Activated CD8-positive, alpha-beta memory T cell treated with anti-CD3 and anti-CD28 coated beads, Interleukin-2, amount 50 U/mL, for 1 hour (primary cell): ENCODE results near the gene EMILIN1.
A peak's percentile ranks its signal among the peaks of the same experiment; 100 is the strongest.
"Not testable (repeated sequence)": the region's sequence is repeated elsewhere in the genome, so short reads cannot be mapped to it uniquely, and the experiment has no call there.

Source experiments
- DNase-seq: peaks from one replicate; pipeline ENCODE4 v3.0.0-alpha.2; 2020; ENCODE audit errors: extremely low read depth

The EMILIN1 gene

DNA sequence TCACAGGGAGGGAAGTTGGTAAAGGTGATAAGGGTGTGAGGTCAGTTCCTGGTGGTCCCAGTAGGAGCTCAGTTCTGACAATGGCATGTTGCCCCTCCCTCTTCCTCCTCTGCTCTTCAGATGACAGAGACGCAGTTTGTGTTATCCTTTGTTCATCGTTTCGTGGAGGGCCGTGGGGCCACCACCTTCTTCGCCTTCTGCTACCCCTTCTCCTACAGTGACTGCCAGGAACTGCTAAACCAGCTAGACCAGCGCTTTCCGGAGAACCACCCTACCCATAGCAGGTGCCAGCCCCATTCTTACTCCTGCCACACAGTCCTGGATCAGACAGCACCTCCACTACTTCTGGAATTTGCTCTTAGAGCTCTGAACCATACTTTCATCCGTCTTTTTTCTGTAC, 24.6 kb upstream of the EMILIN1 start:
- DNase-seq = no peak

DNA sequence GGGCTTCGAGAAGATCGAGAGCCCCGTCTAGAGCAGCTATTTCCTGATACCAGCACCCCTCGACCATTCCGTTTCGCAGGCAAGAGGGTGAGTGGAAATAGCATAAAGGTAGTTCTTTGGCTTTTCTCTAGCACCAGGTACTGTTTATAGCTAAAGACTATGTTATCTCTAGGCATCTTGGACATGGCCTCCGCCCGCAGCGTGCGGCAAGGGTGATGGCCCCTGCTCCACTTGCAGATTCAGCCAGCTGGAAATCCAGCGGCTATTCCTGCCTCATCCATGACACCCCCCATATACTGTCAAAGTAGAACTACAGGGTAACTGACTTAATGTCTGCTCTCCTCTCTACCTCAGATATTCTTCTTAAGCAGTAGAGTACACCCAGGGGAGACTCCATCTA, 23.7 kb upstream of the EMILIN1 start:
- DNase-seq = no peak

DNA sequence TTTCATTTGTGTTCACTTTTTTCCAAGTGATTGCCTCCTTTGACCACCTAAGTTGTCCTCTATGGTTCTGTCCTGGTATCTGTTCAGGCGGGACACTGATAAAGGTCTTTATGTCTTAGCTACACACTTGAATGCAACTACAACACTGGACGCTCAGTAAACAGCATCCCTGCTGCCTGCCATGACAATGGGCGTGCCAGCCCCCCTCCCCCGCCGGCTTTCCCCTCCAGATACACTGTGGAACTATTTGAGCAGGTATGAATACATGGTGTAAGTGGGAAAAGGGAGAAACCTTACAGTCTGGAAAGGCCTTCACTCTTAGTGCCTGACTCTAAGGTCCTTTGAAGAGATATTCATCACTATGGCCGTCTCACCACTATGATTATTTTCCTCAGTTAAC, 21.2 kb upstream of the EMILIN1 start:
- DNase-seq = no peak

DNA sequence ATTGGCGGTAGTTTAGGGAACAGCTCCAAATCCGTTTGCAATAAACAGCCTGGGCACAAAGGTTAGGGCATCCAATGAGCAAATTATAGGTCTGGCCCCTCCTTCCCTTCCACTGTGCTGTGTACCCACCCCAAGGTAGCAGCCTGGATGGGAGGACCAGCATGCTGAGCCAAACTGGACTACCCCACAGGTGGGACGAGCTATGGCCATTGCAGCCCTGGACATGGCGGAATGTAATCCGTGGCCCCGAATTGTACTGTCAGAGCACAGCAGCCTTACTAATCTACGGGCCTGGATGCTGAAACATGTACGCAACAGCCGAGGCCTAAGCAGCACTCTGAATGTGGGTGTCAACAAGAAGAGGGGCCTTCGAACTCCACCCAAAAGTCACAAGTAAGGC, 20.2 kb upstream of the EMILIN1 start:
- DNase-seq = no peak

DNA sequence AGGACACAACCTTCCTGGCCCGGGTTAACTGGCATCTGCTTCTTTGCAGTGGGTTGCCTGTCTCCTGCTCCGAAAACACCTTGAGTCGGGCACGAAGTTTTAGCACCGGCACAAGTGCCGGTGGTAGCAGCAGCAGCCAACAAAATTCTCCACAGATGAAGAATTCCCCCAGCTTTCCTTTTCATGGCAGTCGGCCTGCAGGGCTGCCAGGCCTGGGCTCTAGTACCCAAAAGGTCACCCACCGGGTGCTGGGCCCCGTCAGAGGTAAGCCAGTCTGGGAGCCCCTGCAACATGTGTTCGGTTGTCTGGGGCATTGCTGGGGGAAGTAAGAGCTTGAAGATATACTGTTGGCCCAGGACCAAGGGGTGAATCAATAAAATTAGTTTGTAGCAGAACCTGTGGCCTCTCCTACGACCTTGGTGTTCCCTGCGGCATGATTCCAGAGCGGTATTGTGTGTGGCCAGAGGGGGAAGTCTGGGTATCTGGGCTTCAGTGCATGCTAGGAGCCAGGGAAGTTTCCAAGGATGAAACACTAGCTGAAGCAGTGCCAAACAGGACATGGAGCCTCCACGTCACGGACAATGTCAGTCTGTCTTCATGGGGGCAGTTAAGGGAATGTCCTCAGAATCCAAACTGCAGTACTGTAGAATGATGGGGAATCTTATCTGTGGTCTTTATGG, 19.1 kb upstream of the EMILIN1 start:
- no peak for DNase-seq

DNA sequence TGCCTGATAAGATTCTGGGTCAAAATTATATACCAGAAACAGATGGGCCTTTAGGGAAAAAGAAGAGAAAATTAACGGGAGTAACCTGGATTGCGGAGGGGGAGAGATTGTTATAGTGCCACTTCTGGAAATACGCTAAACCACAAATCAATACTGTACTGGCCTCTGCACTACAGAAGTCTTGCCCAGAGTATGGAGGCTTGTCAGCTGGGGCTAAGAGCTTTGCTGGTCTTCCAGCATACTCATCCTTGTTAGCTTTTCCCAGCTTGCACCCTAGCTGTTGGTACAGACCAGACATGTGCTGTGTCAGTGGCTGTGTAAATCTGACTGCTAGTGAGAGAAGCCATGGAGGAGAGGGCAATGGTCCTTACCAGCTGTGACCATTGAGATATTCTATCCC, 18.1 kb upstream of the EMILIN1 start:
- no peak for DNase-seq

DNA sequence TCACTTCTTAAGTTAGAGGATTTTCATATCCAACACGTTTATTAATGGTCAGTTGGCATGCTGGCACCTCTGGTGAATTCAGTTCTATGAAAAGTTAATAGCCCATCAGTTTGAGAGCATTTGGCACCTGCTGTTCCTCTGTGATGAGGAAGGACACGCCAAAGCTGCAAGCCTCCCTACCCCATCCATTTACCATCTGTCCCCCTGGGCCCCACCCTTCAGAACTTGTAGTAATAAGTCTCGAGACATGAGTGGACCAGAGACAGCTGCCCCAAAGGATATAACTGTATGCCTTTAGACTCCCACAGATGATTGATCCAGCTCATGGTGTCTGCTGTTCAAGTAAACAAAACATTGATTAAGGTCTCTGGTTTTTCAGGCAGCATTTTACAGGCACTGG, 13.3 kb upstream of the EMILIN1 start:
- no peak for DNase-seq

DNA sequence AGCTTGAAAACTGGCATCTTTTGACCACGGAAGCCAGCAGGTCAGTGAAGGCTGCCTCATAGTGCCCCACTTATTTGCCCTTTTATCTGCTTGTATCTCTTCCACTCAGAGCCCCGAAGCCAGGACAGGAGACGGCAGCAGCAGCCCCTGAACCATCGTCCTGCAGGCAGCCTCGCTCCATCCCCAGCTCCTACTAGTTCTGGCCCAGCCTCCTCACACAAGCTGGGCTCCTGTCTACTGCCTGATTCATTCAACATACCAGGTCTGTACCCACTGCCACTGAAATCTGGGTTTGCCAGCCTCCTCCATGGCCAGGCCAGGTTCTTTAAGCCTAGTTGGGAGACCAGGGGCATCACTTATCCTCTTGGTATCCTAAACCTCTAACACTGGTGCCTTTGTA, 11.0 kb upstream of the EMILIN1 start:
- DNase-seq = no peak

DNA sequence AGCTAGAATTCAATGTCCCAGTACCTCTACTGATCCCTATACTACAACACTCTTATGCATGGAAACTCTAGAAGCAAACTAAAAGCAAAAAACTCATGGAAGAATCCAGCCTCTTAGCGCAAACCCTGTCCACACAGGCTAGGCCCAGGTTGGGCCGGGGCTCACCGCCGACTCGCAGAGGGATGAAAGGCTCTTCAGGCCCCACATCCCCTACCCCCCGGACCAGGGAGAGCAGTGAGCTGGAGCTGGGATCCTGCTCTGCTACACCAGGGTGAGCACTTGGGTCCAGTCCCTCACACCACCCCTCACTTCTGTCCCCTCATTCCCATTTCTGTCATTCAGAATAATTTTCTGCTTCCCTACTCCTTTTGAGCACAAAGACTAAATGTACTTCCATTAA, 9.0 kb upstream of the EMILIN1 start:
- no peak for DNase-seq

DNA sequence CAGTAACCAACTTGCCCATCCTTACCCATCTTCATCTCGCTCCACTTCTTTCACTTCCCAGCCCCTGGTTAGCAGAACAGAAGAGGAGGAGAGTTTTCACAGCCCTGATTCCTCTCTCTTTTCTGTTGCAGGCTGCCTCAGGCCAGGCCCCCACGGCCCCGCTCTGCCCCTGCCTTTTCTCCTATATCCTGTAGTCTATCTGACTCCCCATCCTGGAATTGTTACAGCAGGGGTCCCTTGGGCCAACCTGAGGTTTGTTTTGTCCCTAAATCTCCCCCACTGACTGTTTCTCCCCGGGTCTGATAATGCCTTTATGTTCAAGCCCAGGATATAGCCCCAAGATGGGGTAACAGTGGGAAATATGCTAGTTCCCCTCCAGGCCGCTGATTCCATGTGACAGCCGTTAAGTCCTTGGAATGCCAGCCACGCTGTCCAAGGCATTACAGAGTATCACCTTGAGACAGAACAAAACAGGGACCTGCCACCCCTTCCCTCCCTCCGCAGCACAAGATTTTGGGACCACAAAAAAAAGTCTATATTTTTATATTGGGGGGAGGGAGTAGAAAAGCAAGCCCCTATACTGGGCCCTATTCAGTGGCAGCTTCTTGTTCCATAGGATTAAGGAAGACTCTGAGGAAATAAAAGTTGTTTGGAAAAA, 8.3 kb upstream of the EMILIN1 start:
- DNase-seq = no peak

DNA sequence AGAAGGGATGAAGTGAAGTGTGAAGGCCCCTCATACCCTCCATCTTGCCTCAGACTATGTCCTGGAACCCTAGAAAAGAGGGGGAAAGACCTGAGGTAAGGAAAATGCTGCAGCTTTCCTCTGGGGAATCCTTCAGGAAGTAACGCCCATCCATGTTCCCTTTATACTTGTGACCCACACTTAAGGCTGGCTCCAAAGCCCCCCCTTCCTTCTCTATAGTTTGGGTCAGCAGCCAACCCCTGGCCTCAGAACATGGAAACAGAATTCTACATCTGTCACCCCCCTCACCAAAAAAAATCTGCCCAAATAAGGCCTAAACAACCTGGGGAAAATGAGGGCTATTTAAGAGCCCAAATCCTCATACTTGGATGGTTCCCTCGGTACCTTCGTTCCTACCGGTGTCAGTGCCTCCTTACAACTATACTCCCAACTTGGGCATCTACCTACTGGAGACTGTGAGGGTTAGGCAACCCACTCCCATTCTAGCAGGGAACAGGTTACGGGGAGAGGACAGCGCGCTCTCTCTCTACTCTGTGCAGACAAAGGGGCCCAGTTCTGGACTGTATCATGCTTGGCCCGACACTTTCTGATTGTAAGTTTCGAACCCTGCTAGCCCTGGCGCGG, 7.7 kb upstream of the EMILIN1 start:
- no peak for DNase-seq

DNA sequence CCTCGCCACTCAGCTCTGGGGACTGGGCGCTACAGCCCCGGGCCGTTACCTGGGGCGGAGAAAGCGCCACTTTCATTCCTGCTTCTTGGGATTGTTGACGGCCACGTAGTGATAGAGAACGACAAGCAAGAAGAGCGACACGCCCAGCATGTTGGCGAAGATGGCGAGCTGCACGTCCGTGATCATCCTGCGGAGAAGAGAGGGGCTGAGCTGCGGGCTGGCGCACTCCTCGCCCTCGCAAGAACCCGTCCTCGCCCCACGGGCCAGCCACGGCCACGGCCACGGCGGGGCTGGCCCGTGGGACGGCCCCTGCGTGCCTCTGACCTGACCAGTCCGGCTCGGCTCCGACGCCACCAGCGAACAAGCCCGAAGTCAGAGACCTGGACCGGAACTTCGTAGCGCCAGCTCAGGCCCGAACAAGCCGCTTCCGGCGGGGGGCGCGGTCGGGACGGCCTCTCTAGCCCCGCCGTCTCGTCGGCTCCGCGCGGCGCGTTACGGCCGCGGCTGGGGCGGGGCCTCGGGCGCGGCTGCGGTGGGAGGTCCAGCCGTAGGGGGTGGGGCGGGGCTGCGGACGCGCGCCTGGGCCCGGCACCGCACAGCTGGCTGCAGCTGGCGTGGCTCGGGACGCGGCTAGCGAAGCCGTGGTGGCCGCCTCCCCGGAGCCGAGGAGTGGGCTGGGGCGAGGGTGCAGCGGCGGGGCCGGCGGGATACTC, 7.0 kb upstream of the EMILIN1 start, which contains the start of gene OST4:
Gene OST4 (minus strand): TSS at position 378 of the 713 bp plus-strand sequence.
- peak; percentile 63 for DNase-seq

DNA sequence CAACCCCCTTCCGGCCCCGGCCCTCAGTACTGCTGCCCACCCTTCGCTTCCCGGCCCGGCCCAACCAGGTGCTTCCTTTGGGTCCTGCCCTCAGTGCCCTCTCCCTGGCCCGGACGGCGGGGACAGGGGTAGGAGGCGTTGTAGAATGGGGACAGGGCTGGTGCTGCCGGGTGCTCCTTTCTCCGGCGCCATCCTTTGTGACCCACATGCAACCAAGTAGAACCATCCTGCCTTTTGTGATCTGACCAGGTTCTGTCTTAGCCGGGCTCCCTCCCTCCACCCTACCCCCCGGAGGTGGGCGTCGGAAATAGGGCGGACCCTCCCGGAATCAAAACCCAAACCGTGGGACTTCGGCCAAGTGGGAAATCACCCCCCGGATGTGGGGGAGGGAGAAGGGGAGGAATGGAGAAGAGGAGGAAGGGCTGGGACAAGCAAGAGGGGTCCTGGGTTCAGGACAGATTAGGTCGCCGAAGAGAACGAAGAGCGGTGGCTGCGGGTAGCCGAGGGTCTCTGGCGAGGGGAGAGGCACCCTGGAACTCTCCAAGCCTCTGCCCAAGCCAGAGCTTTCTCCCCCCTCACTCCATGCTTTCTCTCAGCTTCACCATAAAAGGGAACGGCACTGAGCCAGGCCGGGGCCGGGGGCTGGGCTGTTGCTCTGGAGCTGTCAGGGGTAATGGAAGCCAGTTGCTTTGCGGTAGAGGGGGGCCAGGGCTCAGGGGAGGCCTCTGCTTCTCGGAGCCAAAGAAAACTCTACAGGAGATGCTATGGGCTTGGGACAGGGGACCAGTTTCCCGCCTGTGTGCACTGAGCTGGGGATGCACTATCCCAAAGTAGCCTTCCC, 6.2 kb upstream of the EMILIN1 start:
- no peak for DNase-seq

DNA sequence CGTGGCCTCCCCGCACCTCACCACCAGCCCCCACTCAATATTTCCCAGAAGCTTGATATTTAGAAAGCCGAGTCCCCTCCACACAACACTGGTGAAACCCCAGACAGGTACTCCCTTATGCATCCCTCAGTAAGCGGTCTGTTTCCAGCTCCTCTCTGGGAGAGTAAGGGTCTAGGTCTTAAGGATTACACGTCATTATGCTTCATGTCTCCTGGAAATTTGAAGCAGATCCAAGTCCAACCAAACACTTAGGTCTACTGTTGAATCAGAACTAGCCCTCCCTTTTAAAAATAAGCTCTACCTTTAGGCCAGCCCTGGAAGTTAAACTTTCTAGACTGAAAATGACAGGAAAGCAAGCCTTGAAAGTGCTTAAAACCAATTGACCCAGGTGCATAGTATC, 5.5 kb upstream of the EMILIN1 start:
- no peak for DNase-seq

DNA sequence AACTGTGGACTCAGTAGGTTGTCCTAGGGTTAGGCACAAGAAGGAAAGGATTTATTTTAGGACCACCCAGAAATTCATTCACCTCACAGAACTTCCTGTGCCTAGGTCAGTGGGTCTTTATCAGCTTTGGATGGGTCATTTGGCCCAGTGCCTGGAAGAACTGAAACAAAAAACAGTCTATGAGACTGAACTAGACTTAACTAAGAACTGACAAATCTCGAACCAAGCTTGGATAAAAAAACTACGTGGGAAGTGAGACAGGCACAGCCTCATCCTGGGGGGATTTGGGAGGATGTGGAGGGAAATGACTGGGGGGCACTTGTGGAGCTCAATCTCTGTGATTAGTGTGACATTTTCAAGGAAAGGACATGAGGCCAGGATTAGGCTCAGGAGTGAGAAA, 4.6 kb upstream of the EMILIN1 start:
- no peak for DNase-seq

DNA sequence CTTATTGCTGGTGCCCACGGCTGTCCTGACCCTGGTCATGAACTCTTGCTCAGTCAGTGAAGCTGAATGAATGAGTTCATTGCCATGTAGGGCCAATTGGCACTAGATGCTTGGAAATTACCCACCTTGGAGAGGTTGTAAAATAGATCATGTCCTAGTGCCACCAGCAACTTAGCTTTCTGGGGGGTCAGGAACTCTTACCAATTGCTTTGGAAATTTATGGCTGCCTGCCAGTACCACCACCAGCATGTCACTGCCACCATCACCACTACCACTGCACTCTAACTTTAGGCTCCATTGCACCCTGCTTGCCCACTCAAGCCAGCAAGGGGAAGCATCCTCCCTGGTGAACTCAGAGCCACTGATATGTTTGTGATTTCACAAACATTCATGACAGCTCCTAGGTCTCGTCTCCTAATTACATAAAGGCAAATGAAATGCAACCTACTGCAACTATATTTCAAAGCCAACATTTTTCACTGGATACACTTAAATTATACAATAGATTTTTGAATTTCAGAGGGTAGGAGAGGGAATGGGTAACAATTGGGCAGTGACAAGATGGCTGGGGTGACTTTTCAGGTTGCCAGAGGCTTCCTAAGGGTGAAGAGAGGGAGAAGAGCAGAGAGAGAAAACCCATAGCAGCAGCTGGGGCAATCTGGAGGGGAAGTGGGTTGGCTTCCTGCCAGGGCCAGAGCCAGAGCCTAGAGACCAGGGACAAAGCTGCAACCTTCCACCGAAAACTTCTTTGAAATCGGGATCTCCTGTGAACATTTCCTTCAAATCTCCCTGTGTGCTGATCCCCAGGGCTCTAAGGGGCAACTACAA, 3.5 kb upstream of the EMILIN1 start:
- peak; percentile 19 for DNase-seq

DNA sequence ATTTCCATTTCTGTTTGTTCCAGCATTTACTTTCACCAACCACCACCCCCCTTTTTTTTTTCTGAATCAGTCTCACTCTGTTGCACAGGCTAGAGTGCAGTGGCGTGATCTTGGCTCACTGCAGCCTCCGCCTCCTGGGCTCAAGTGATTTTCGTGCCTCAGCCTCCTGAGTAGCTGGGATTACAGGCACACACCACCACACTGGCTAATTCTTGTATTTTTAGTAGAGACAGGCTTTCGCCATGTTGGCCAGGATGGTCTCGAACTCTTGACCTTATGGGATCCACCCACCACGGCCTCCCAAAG, 2.9 kb upstream of the EMILIN1 start:
- not testable (repeated sequence) for DNase-seq

DNA sequence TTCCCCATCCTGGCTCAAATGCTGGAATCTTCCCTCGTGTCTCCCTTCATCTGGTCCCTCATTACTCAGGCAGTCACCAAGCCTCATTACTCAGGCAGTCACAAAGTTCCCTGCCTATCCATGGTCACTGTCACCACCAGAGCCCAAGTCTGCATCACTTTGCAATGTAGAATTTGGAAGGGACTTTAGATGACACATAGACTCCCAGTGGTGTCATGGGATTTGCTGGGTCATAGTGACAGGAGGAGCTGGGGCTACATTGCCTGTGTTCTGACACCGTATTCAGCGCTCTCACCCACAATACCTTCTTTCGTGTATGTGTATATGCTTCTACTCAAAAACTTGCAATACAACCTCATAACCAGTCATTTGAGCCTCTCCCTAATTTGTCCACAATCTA, 2.1 kb upstream of the EMILIN1 start:
- no peak for DNase-seq

DNA sequence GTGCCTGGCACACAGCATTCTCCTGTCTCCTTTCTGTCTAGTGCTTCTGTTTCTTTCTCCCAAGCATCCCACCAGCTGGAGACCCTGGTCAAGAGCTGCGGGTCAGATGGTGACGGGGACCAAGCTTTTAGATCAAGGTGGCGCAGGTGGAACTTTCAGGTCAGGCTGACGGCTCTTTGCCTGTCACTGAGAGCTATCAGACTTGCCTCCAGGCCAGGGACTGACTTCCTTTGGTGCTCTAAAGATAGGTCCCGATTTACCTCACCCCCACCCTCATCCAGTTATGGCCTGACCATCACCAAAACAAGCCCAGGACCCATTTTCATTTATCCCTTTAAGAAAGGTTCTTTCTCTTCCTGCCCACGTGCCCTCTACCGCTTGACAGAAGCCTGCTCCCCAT, 1.2 kb upstream of the EMILIN1 start:
- DNase-seq = no peak

DNA sequence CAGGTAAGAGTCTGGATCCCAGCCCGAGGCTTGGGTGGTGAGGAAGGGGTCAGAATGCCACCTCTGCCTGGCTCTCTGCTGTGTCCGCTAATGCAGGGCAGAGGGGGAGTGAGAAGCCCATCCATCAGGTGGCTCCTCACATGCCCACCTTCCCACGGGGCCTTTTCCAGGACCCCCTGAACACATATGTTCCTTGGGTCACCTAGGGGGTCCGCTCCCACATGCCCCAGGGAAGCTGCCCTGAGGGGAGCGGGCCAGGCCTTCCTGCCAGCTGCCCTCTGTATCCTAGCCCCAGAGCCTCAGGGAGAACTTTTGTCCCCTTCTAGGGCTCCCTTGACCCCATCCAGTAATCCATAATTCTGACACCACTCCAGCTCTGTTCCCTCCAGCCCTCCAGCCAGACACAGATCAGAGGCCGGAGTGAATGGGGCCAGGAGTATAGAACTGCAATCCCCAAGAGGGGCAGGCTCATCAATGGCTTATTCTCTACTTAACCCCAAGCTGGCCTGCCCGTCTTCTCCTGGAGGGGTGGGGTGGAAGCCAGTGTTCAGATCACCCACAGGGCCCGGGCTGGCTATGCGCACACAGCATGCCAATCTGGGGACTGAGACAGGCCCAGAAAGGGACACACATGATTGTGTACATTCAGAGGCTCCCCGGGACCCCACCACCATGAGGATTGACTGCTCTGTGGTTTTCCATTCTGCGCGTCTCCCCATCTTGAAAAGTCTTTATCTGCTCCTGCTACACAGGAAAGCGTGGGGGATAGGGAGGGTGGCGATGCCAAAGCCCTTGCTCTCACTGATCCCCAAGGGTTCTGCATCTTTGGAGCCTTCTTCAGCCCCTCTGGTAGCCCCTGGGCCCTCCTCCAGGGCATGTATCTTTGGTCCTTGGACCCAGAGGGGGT, 1.1 kb downstream of the EMILIN1 start:
- no peak for DNase-seq
